GM19193 (cell line): Measurements from ENCODE around the gene PDK1.

Experiments used
- POLR2A ChIP-seq: IDR thresholded peaks from 4 replicates; pipeline ENCODE4 v1.6.1; 2011; ENCODE audit not compliant: insufficient read depth, insufficient read length; ENCODE audit errors: extremely low read depth

Gene PDK1

GRCh38 chr2:172642301-172643020 lies 86.6 kb downstream of the PDK1 start:
- no peak for TF ChIP-seq POLR2A

- TF ChIP-seq POLR2A: no peak
These were observed 87.3 kb downstream of the PDK1 start for GRCh38 chr2:172643142-172643541.

DNA sequence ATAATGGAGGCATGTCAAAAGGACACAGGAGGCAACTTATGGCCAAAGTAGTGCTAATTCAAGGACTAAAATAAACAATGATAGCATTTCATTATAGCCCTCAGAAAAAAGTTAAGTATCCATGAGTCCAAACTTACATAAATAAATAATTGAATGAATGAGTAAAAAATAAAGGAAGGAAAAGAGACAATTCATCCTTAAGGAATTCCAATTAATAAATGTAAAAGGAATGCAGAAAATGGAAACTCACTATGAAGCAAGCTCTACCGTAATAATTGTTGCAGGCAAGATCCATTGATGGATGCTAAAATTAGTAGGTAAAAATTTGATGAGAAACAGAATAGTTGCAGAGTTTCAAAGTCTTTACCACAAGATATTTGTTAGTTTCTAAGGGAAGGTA lies 91.5 kb downstream of the PDK1 start:
- TF ChIP-seq POLR2A: no peak

GRCh38 chr2:172655091-172655837 lies 99.4 kb downstream of the PDK1 start:
- TF ChIP-seq POLR2A: no peak

DNA sequence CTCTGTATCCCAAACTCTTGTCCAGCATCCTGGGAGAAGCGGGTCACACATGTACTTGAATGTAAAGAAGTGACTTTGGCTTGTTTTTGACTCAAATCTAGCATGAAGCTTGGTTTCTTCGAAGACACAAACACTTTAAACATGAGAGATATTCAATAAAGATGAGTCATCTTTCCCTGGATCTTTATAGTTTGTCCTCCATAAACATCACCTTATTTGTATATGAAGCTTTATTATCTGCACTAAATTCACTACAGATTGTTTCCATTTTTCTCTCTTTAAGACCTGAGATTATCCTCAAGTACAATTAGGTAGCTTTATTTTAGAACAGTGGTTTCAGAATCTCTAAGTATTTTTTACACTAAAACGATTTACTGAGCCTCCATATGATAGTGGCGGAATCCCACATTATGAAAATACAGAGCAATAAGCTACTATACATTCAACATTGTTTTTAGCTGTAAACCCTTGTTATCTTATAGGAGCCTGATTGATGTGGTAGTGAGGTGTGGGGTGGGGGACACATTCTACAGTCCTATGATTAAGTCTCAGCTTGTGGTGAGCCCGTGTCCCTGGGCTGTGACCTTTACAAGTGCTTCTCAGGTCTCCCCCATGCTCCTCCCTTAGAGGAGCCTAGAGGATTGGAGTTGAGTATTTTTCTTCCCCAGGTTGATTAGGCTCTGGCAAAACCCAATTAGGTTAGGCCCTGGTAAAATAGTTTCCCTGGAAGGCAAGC lies 100.1 kb downstream of the PDK1 start:
- no peak for TF ChIP-seq POLR2A
